ENCODE results near the gene ACO1.

- TF ChIP-seq CTCF (IDR thresholded peaks at IDR 0.05), result no peak
- no peak for TF ChIP-seq EZH2 (IDR thresholded peaks at IDR 0.05)
Observed at GRCh38 chr9:32360983-32361673, 23.3 kb upstream of the ACO1 start.
